Panc1 (cell line): ENCODE data around the gene SLC11A1. TPM values are rescaled to one million over a fixed set of nuclear protein-coding genes. Genes with fewer than 3 reads are reported as not detected.
A peak's percentile ranks its signal among the peaks of the same experiment; 100 is the strongest.

Source experiments
- ATAC-seq: fragments of 200-7000 bp; cut with Tn5 transposase; 2 replicates; pipeline ENCODE4 v1.9.1; 2020; ENCODE audit warnings: mild to moderate bottlenecking, moderate library complexity
- Bru-seq: library from RNA; stranded (reverse); fragments of 400-500 nt; gene quantifications from one replicate; lab custom pipeline; 2021; lab: Mats Ljungman, UMichigan
- BruChase-seq, 2 experiments: library from RNA; stranded (reverse); fragments of 400-500 nt; gene quantifications; one replicate each; lab custom pipeline; 2021; lab: Mats Ljungman, UMichigan
- BruUV-seq: library from RNA; stranded (reverse); fragments of 400-500 nt; replicated peaks from 2 replicates; lab custom pipeline; 2021; lab: Mats Ljungman, UMichigan
- CTCF ChIA-PET: fragments of 300-600 bp; sonication (Branson Sonifier 250); formaldehyde crosslinking; loops from one replicate; lab custom pipeline; 2022; ENCODE audit warnings: antibody characterized with exemption; lab: Charles Lee
- POLR2A ChIA-PET: fragments of 300-600 bp; sonication (Branson Sonifier 250); formaldehyde crosslinking; loops from one replicate; lab custom pipeline; 2022; ENCODE audit warnings: antibody characterized with exemption; lab: Charles Lee
- DNase-seq: peaks from one replicate; pipeline ENCODE4 v3.0.0-alpha.2; 2010; ENCODE audit warnings: low read depth, low spot score
- H3K27ac ChIP-seq: 2 replicates; pipeline ENCODE4 v1.5.1; 2011; ENCODE audit warnings: mild to moderate bottlenecking, low read length, inconsistent platforms
- H3K27me3 ChIP-seq: fragments of 200-500 bp; sonication (Bioruptor generic); 2 replicates; pipeline ENCODE4 v1.6.0; 2014; ENCODE audit warnings: low read length, inconsistent platforms; ENCODE audit not compliant: control insufficient read depth, insufficient read depth
- H3K36me3 ChIP-seq: fragments of 200-500 bp; sonication (Bioruptor generic); 2 replicates; pipeline ENCODE4 v1.5.1; 2014; ENCODE audit warnings: inconsistent platforms, mild to moderate bottlenecking, low read length, moderate library complexity; ENCODE audit not compliant: control insufficient read depth, insufficient read depth
- H3K4me1 ChIP-seq: 2 replicates; pipeline ENCODE4 v1.5.1; 2011; ENCODE audit warnings: inconsistent platforms, mild to moderate bottlenecking, low read length, moderate library complexity; ENCODE audit not compliant: control insufficient read depth, insufficient read depth
- H3K4me3 ChIP-seq, 2 experiments: 2 replicates each; pipeline ENCODE4 v1.5.1; 2011 to 2012; ENCODE audit warnings: low read depth in 2 of 2, low read length in 2 of 2, mild to moderate bottlenecking in 2 of 2, inconsistent platforms in 1 of 2, moderate library complexity in 1 of 2
- H3K9me3 ChIP-seq: fragments of 200-500 bp; sonication (Bioruptor generic); 2 replicates; pipeline ENCODE4 v1.5.1; 2014; ENCODE audit warnings: low read depth, mild to moderate bottlenecking, inconsistent platforms, low read length, moderate library complexity; ENCODE audit not compliant: control insufficient read depth, insufficient read depth
- POLR2AphosphoS5 ChIP-seq: IDR thresholded peaks from 2 replicates; pipeline ENCODE4 v1.6.1; 2012; ENCODE audit warnings: mild to moderate bottlenecking, low read depth, low read length, moderate library complexity
- REST ChIP-seq, 2 experiments: IDR thresholded peaks; 2 replicates each; pipeline ENCODE4 v1.6.1; 2011 to 2012; ENCODE audit warnings: low read depth in 2 of 2, control low read depth in 1 of 2, low read length in 1 of 2, mild to moderate bottlenecking in 1 of 2, moderate library complexity in 1 of 2; ENCODE audit not compliant: insufficient read depth in 1 of 2
- SIN3A ChIP-seq: IDR thresholded peaks from 2 replicates; pipeline ENCODE4 v1.6.1; 2012; ENCODE audit warnings: low read depth, mild to moderate bottlenecking, low read length, moderate library complexity, borderline replicate concordance; ENCODE audit not compliant: insufficient read depth
- TCF7L2 ChIP-seq: IDR thresholded peaks from 2 replicates; pipeline ENCODE4 v1.6.1; 2011; ENCODE audit warnings: mild to moderate bottlenecking, low read depth, low read length, inconsistent platforms
- in situ Hi-C: cut with HindIII; loops from 2 replicates; pipeline ENCODE4 v1.10.0; 2016; ENCODE audit warnings: low sequenced_read_pairs, low pct_unique_long_range_greater_than_20kb
- intact Hi-C: fragments of 100-400 bp; cut with micrococcal nuclease; formaldehyde crosslinking; loops from one replicate; pipeline ENCODE4 v1.10.0; 2022; ENCODE audit not compliant: unreplicated experiment
- long read RNA-seq: library from polyadenylated mRNA; unstranded; transcript quantifications from one replicate; pipeline ENCODE4 v2.0.0, GENCODE V29; 2021; ENCODE audit not compliant: unreplicated experiment
- polyA plus RNA-seq: library from polyadenylated mRNA; unstranded; fragments of >200 nt; gene quantifications from one replicate; pipeline ENCODE4 v1.2.1, GENCODE V29; 2012; ENCODE audit warnings: missing spikeins; ENCODE audit not compliant: insufficient read length
- total RNA-seq: library from RNA; stranded (reverse); gene quantifications from one replicate; pipeline ENCODE4 v1.2.1, GENCODE V29; 2021; ENCODE audit not compliant: unreplicated experiment
- TF ChIP-seq, protein P1 (sequence below): fragments of 450-650 bp; IDR thresholded peaks from 2 replicates; pipeline ENCODE4 v1.5.1; 2017; ENCODE audit warnings: mild to moderate bottlenecking

SLC11A1 gene
- total RNA-seq = 0.31 TPM
- 0.62 TPM for polyA plus RNA-seq
- percentile 14 among the genes with signal in this experiment for Bru-seq, nascent RNA
- BruChase-seq, experiment 1, labeled RNA remaining after a 2-hour chase = percentile 9 among the genes with signal in this experiment
- percentile 10 among the genes with signal in this experiment for BruChase-seq, experiment 2, labeled RNA remaining after a 6-hour chase
- long read RNA-seq = 0 reads

DNA sequence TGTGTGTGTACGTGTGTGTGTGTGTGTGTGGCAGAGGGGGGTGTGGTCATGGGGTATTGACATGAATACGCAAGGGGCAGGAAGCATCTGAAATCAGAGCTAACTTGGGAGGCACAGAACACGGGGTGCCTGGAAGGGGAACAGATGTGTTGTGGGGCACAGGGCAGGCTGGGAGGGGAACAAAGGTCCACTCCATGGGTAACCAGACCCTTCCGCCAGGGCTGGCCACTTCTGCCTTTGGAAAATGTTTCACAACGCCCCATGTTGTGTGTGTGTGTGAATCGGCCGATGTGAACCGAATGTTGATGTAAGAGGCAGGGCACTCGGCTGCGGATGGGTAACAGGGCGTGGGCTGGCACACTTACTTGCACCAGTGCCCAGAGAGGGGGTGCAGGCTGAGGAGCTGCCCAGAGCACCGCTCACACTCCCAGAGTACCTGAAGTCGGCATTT, at the start of gene SLC11A1:
Gene SLC11A1 (plus strand): TSS at position 358 of the 451 bp plus-strand sequence. CDS start 96 bp downstream, outside the sequence.
- Histone ChIP-seq H3K36me3 (no peaks in the 10 kb centered on the region), H3K27ac (no peak within 1 kb of the TSS), H3K4me1 (0 out of 2 replicates have a peak, but pooled peaks cover 3% of the 10 kb centered on the region), H3K27me3 (no peaks in the 10 kb centered on the region), H3K4me3 (no peak within 1 kb of the TSS), H3K9me3 (no peaks in the 10 kb centered on the region)
- no TSS peak for BruUV-seq
- in situ Hi-C loops (no loop called here), intact Hi-C loops (no loop called here)
- ChIA-PET CTCF (no interaction called here), POLR2A (no interaction called here)
- no peak for DNase-seq
- TF ChIP-seq, protein P1, sequence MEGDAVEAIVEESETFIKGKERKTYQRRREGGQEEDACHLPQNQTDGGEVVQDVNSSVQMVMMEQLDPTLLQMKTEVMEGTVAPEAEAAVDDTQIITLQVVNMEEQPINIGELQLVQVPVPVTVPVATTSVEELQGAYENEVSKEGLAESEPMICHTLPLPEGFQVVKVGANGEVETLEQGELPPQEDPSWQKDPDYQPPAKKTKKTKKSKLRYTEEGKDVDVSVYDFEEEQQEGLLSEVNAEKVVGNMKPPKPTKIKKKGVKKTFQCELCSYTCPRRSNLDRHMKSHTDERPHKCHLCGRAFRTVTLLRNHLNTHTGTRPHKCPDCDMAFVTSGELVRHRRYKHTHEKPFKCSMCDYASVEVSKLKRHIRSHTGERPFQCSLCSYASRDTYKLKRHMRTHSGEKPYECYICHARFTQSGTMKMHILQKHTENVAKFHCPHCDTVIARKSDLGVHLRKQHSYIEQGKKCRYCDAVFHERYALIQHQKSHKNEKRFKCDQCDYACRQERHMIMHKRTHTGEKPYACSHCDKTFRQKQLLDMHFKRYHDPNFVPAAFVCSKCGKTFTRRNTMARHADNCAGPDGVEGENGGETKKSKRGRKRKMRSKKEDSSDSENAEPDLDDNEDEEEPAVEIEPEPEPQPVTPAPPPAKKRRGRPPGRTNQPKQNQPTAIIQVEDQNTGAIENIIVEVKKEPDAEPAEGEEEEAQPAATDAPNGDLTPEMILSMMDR = no peak
- no peak for ATAC-seq

DNA sequence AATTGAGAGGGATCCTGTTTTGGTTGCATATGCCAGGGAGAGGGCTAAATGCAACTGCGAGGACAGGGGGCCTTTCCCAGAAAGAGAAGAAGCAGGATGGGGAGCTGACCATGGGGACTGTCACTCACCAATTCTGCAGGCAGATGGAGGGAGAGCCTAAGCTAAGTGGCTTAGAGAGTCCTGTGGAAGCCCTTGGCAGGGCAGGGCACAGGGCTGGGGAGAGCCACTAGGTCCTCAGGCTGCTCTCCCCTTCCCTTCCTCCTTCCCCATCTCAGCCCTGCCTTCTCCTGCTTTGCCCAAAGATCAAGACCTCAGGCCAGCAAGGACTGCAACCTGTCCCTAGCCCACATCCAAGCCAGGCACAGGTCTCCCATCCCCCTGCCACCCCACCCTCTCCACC, 49.8 kb upstream of the SLC11A1 start:
- ChIA-PET CTCF (no interaction called here), POLR2A (no interaction called here)
- BruUV-seq = no TSS peak
- no peak overlapping the region for H3K27ac ChIP-seq
- no peaks in the 10 kb centered on the region for H3K27me3 ChIP-seq
- in situ Hi-C loops (no loop called here), intact Hi-C loops (no loop called here)
- H3K4me3 ChIP-seq = no peak overlapping the region
- no peaks in the 10 kb centered on the region for H3K36me3 ChIP-seq
- H3K9me3 ChIP-seq = no peaks in the 10 kb centered on the region
- H3K4me1 ChIP-seq = no peaks in the 10 kb centered on the region
- ATAC-seq (peak; percentile 58), DNase-seq (no peak)
- TF ChIP-seq TCF7L2 (no peak), SIN3A (no peak), REST (IDR thresholded peaks at IDR 0.05; ENCODE audit: insufficient read depth in 1 of 2, low read depth in 2 of 2, low read length in 1 of 2) (no peak), POLR2AphosphoS5 (no peak)
- TF ChIP-seq, protein P1 = no peak
